Tibial nerve (tissue), 4 donors: ENCODE measurements around the gene IQCM. TPM values are rescaled to one million over a fixed set of nuclear protein-coding genes. Genes with fewer than 3 reads are reported as not detected.
"Not testable (repeated sequence)": the region's sequence is repeated elsewhere in the genome, so short reads cannot be mapped to it uniquely, and the experiment has no call there.

ENCODE experiments used
- DNase-seq, 2 donors: peaks; one replicate each; pipeline ENCODE4 v3.0.0-alpha.2; 2019; ENCODE audit warnings: low spot score in 2 of 2
- H3K27ac ChIP-seq, 4 donors: fragments of 200-600 bp; sonication (generic) in 3 of 4; one replicate each; pipeline ENCODE4 v1.5.1; 2017 to 2019; ENCODE audit warnings: mild to moderate bottlenecking in 1 of 4
- H3K27me3 ChIP-seq, 2 donors: fragments of 200-600 bp; sonication (generic) in 1 of 2; one replicate each; pipeline versions ENCODE4 v1.5.1 to v1.6.0; 2017 to 2019
- H3K36me3 ChIP-seq, 3 donors: fragments of 200-600 bp; sonication (generic); one replicate each; pipeline ENCODE4 v1.5.1; 2018 to 2019
- H3K4me1 ChIP-seq, 4 donors: fragments of 200-600 bp; sonication (generic) in 3 of 4; one replicate each; pipeline ENCODE4 v1.5.1; 2017 to 2019
- H3K4me3 ChIP-seq, 4 donors: fragments of 200-600 bp; sonication (generic) in 3 of 4; one replicate each; pipeline ENCODE4 v1.5.1; 2017 to 2019; ENCODE audit warnings: mild to moderate bottlenecking in 1 of 4, moderate library complexity in 1 of 4
- H3K9me3 ChIP-seq, 4 donors: fragments of 200-600 bp; sonication (generic) in 3 of 4; one replicate each; pipeline ENCODE4 v1.5.1; 2017 to 2019
- EP300 ChIP-seq, 2 donors: sonication (generic); formaldehyde crosslinking; IDR thresholded peaks; one replicate each; pipeline ENCODE4 v1.6.1; 2017; ENCODE audit warnings: antibody characterized with exemption in 2 of 2, mild to moderate bottlenecking in 1 of 2
- POLR2A ChIP-seq, 2 donors: fragments of 450-650 bp; IDR thresholded peaks; one replicate each; pipeline ENCODE4 v1.6.1; 2017; ENCODE audit warnings: antibody characterized with exemption in 2 of 2, mild to moderate bottlenecking in 2 of 2, moderate library complexity in 2 of 2
- WGBS, 2 donors: methylation state at CpG; one replicate each; pipeline ENCODE4 v1.1.5; 2018; 5-methylcytosine and 5-hydroxymethylcytosine counted together
- total RNA-seq, 4 donors: library from RNA; depleted of rRNA; stranded (reverse); fragments of >200 nt; gene quantifications; one replicate each; pipeline ENCODE4 v1.1.0, GENCODE V29; 2016
- TF ChIP-seq, protein P1 (sequence below), 5 experiments: fragments of 200-600 bp in 3 of 5; fragments of 450-650 bp in 2 of 5; sonication (generic) in 3 of 5; IDR thresholded peaks; one replicate each; pipeline ENCODE4 v1.5.1; 2016 to 2019; ENCODE audit warnings: antibody characterized with exemption in 5 of 5, mild to moderate bottlenecking in 3 of 5, moderate library complexity in 2 of 5

IQCM gene
- total RNA-seq, 4 donors from 2014 or later, result not detected

GRCh38 chr4:149486861-149487260 lies 328.8 kb downstream of the IQCM start:
- Histone ChIP-seq H3K36me3 (no peaks in the 10 kb centered on the region), H3K27me3 (no peaks in the 10 kb centered on the region), H3K4me3 (no peak overlapping the region), H3K27ac (no peak overlapping the region), H3K9me3 (no peaks in the 10 kb centered on the region), H3K4me1 (no peaks in the 10 kb centered on the region)
- no peak for DNase-seq
- TF ChIP-seq POLR2A (IDR thresholded peaks at IDR 0.05) (no peak), EP300 (IDR thresholded peaks at IDR 0.05) (no peak)
- TF ChIP-seq, protein P1, sequence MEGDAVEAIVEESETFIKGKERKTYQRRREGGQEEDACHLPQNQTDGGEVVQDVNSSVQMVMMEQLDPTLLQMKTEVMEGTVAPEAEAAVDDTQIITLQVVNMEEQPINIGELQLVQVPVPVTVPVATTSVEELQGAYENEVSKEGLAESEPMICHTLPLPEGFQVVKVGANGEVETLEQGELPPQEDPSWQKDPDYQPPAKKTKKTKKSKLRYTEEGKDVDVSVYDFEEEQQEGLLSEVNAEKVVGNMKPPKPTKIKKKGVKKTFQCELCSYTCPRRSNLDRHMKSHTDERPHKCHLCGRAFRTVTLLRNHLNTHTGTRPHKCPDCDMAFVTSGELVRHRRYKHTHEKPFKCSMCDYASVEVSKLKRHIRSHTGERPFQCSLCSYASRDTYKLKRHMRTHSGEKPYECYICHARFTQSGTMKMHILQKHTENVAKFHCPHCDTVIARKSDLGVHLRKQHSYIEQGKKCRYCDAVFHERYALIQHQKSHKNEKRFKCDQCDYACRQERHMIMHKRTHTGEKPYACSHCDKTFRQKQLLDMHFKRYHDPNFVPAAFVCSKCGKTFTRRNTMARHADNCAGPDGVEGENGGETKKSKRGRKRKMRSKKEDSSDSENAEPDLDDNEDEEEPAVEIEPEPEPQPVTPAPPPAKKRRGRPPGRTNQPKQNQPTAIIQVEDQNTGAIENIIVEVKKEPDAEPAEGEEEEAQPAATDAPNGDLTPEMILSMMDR (IDR thresholded peaks at IDR 0.05), result no peak

DNA sequence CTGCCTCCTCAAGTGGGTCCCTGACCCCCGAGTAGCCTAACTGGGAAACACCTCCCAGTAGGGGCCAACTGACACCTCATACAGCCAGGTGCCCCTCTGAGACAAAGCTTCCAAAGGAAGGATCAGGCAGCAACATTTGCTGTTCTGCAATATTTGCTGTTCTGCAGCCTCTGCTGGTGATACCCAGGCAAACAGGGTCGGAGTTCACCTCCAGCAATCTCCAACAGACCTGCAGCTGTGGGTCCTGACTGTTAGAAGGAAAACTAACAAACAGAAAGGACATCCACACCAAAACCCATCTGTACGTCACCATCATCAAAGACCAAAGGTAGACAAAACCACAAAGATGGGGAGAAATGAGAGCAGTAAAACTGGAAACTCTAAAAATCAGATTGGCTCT lies 347.0 kb downstream of the IQCM start:
- not testable (repeated sequence) for H3K4me1 ChIP-seq, H3K27me3 ChIP-seq, H3K36me3 ChIP-seq, H3K4me3 ChIP-seq, H3K27ac ChIP-seq, DNase-seq, H3K9me3 ChIP-seq
- WGBS, 2 donors, result 82 to 90% methylated on average over 2 to 3 of the region's 3 CpGs

- TF ChIP-seq, protein P1 (IDR thresholded peaks at IDR 0.05), result no peak
- no peak for TF ChIP-seq POLR2A (IDR thresholded peaks at IDR 0.05)
- no peak for TF ChIP-seq EP300 (IDR thresholded peaks at IDR 0.05)
- Histone ChIP-seq H3K4me3 (no peak overlapping the region), H3K36me3 (no peaks in the 10 kb centered on the region)
These were observed 349.2 kb downstream of the IQCM start for GRCh38 chr4:149466446-149466845.

GRCh38 chr4:149465955-149466354 lies 349.7 kb downstream of the IQCM start:
- Histone ChIP-seq H3K4me1 (no peaks in the 10 kb centered on the region), H3K9me3 (peaks cover 0 to 8% (median 0%) of the 10 kb centered on the region in 4 donors), H3K27me3 (no peaks in the 10 kb centered on the region), H3K27ac (no peak overlapping the region), H3K36me3 (no peaks in the 10 kb centered on the region), H3K4me3 (no peak overlapping the region)
- DNase-seq, result no peak
- 67 to 75% methylated on average over 1 of the region's 1 CpG for WGBS, 2 donors
- TF ChIP-seq, protein P1 (IDR thresholded peaks at IDR 0.05), result no peak
- TF ChIP-seq POLR2A (IDR thresholded peaks at IDR 0.05), result no peak
- no peak for TF ChIP-seq EP300 (IDR thresholded peaks at IDR 0.05)

More at GRCh38 chr4:149466446-149466845, 349.2 kb downstream of the IQCM start:
- H3K27ac ChIP-seq, result no peak overlapping the region
- no peaks in the 10 kb centered on the region for H3K4me1 ChIP-seq
- no peaks in the 10 kb centered on the region for H3K27me3 ChIP-seq
- no peak for DNase-seq
- H3K9me3 ChIP-seq, result peaks cover 0 to 8% (median 0%) of the 10 kb centered on the region in 4 donors

GRCh38 chr4:149443537-149443936 lies 372.1 kb downstream of the IQCM start:
- WGBS, 2 donors, result 76 to 77% methylated on average over 2 of the region's 2 CpGs
- Histone ChIP-seq H3K27me3 (no peaks in the 10 kb centered on the region), H3K9me3 (no peaks in the 10 kb centered on the region), H3K4me3 (no peak overlapping the region), H3K4me1 (no peaks in the 10 kb centered on the region), H3K27ac (no peak overlapping the region), H3K36me3 (no peaks in the 10 kb centered on the region)
- no peak for TF ChIP-seq POLR2A (IDR thresholded peaks at IDR 0.05)
- TF ChIP-seq, protein P1 (IDR thresholded peaks at IDR 0.05), result no peak
- no peak for TF ChIP-seq EP300 (IDR thresholded peaks at IDR 0.05)
- DNase-seq, result no peak

- no peaks in the 10 kb centered on the region for H3K9me3 ChIP-seq
- WGBS, 2 donors, result 48 to 66% methylated on average over 1 of the region's 1 CpG
- TF ChIP-seq EP300 (IDR thresholded peaks at IDR 0.05) (no peak), POLR2A (IDR thresholded peaks at IDR 0.05) (no peak)
- TF ChIP-seq, protein P1 (IDR thresholded peaks at IDR 0.05), result no peak
These were observed 374.3 kb downstream of the IQCM start for GRCh38 chr4:149441338-149441737.

More at GRCh38 chr4:149441338-149441737, 374.3 kb downstream of the IQCM start:
- no peaks in the 10 kb centered on the region for H3K36me3 ChIP-seq
- H3K27ac ChIP-seq, result no peak overlapping the region
- no peaks in the 10 kb centered on the region for H3K27me3 ChIP-seq
- no peak for DNase-seq
- H3K4me3 ChIP-seq, result no peak overlapping the region
- H3K4me1 ChIP-seq, result no peaks in the 10 kb centered on the region
